ENCODE measurements around the gene FAU. TPM values are rescaled to one million over a fixed set of nuclear protein-coding genes. Genes with fewer than 3 reads are reported as not detected.

The FAU gene
- total RNA-seq, 1 donor from 2014 or later: 710 TPM

GRCh38 chr11:65134240-65134951, 12.5 kb upstream of the FAU start, which contains the start of gene SYVN1:
SYVN1 (minus strand) TSS chr11:65134519; CDS start chr11:65133601, 918 bp downstream.
- peaks cover 4% of the 10 kb centered on the region for H3K36me3 ChIP-seq (ENCODE audit: control insufficient read depth, insufficient read depth, low read length)
- no peak for DNase-seq (ENCODE audit: low read depth)
- no peaks in the 10 kb centered on the region for H3K27me3 ChIP-seq (ENCODE audit: control insufficient read depth, insufficient read depth, low read length)
- no peak for TF ChIP-seq CTCF (IDR thresholded peaks at IDR 0.05; ENCODE audit: insufficient read depth, low read length, poor library complexity, severe bottlenecking)
- peak within 1 kb of the TSS; percentile 79 for H3K4me3 ChIP-seq (ENCODE audit: low read depth, low read length)

GRCh38 chr11:65133724-65134123, 11.8 kb upstream of the FAU start:
- Histone ChIP-seq H3K36me3 (ENCODE audit: control insufficient read depth, insufficient read depth, low read length) (peaks cover 4% of the 10 kb centered on the region), H3K4me3 (ENCODE audit: low read depth, low read length) (peak overlapping the region; percentile 79), H3K27me3 (ENCODE audit: control insufficient read depth, insufficient read depth, low read length) (no peaks in the 10 kb centered on the region)
- DNase-seq (ENCODE audit: low read depth): no peak
- no peak for TF ChIP-seq CTCF (IDR thresholded peaks at IDR 0.05; ENCODE audit: insufficient read depth, low read length, poor library complexity, severe bottlenecking)

- TF ChIP-seq CTCF (IDR thresholded peaks at IDR 0.05; ENCODE audit: insufficient read depth, low read length, poor library complexity, severe bottlenecking): no peak
These were observed 11.2 kb upstream of the FAU start for GRCh38 chr11:65132988-65133700.

GRCh38 chr11:65132238-65132987, 10.5 kb upstream of the FAU start:
- no peak for DNase-seq (ENCODE audit: low read depth)
- Histone ChIP-seq H3K27me3 (ENCODE audit: control insufficient read depth, insufficient read depth, low read length) (no peaks in the 10 kb centered on the region), H3K36me3 (ENCODE audit: control insufficient read depth, insufficient read depth, low read length) (peaks cover 4% of the 10 kb centered on the region), H3K4me3 (ENCODE audit: low read depth, low read length) (no peak overlapping the region)
- no peak for TF ChIP-seq CTCF (IDR thresholded peaks at IDR 0.05; ENCODE audit: insufficient read depth, low read length, poor library complexity, severe bottlenecking)

More at GRCh38 chr11:65132988-65133700, 11.2 kb upstream of the FAU start:
- DNase-seq (ENCODE audit: low read depth): no peak
- Histone ChIP-seq H3K4me3 (ENCODE audit: low read depth, low read length) (peak overlapping the region; percentile 79), H3K27me3 (ENCODE audit: control insufficient read depth, insufficient read depth, low read length) (no peaks in the 10 kb centered on the region), H3K36me3 (ENCODE audit: control insufficient read depth, insufficient read depth, low read length) (peaks cover 4% of the 10 kb centered on the region)

GRCh38 chr11:65131895-65132237, 9.9 kb upstream of the FAU start:
- Histone ChIP-seq H3K4me3 (ENCODE audit: low read depth, low read length) (no peak overlapping the region), H3K36me3 (ENCODE audit: control insufficient read depth, insufficient read depth, low read length) (peaks cover 4% of the 10 kb centered on the region), H3K27me3 (ENCODE audit: control insufficient read depth, insufficient read depth, low read length) (no peaks in the 10 kb centered on the region)
- no peak for DNase-seq (ENCODE audit: low read depth)
- TF ChIP-seq CTCF (IDR thresholded peaks at IDR 0.05; ENCODE audit: insufficient read depth, low read length, poor library complexity, severe bottlenecking): no peak
